Esophagus muscularis mucosa (tissue), 3 donors: Measurements from ENCODE around the gene C10orf53.

ENCODE experiments used
- CTCF ChIP-seq, 3 experiments: fragments of 200-600 bp in 2 of 3; fragments of 450-650 bp in 1 of 3; sonication (generic) in 2 of 3; IDR thresholded peaks; one replicate each; pipeline ENCODE4 v1.5.1; 2017 to 2019; ENCODE audit warnings: antibody characterized with exemption in 3 of 3, mild to moderate bottlenecking in 2 of 3, moderate library complexity in 1 of 3
- POLR2A ChIP-seq: fragments of 450-650 bp; IDR thresholded peaks from one replicate; pipeline ENCODE4 v1.6.1; 2017; ENCODE audit warnings: antibody characterized with exemption, moderate library complexity, mild to moderate bottlenecking, low read depth

GRCh38 chr10:49690698-49691356, 11.4 kb downstream of the C10orf53 start:
- TF ChIP-seq CTCF (IDR thresholded peaks at IDR 0.05) (no peak), POLR2A (no peak)
